GM10248 (cell line): ENCODE measurements around the gene USH1C.

Experiments used
- CTCF ChIA-PET: fragments of 300-600 bp; sonication (Branson Sonifier 250); formaldehyde crosslinking; extraction: SDS; loops from one replicate; lab custom pipeline; 2021; ENCODE audit warnings: antibody characterized with exemption; lab: Yijun Ruan, JAX
- POLR2A ChIA-PET: fragments of 350-650 bp; sonication (Branson Sonifier 250); formaldehyde crosslinking; extraction: SDS; loops from one replicate; lab custom pipeline; 2020; ENCODE audit warnings: antibody characterized with exemption; lab: Yijun Ruan, JAX
- DNase-seq: peaks from one replicate; pipeline ENCODE4 v3.0.0; 2012; ENCODE audit errors: extremely low spot score
- CTCF ChIP-seq: IDR thresholded peaks from 2 replicates; pipeline ENCODE4 v1.5.1; 2012; ENCODE audit warnings: mild to moderate bottlenecking, low read depth; ENCODE audit errors: extremely low read depth, missing control alignments, control extremely low read depth

USH1C gene

DNA sequence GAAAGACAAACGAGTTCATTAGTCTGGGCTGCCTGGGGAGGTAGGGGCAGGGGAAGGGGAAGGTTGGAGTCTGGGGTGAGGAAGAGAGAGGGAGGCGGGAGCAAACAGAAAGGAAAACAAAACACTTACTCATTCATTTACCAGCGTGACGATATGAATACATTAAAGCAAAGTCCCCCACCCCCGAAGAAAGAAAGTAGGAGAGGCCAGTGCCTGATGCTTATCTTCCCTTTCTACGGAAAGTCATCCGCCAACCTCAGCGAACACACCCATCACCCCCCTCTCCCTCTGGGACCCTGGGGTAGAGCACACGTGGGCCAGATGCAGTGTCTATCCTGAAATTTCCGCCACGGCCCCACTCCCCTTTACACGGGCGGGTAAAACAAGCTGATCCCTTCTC, 81.3 kb downstream of the USH1C start:
- CTCF ChIA-PET = no interaction called here
- TF ChIP-seq CTCF = no peak
- DNase-seq = no peak
- POLR2A ChIA-PET = no interaction called here

DNA sequence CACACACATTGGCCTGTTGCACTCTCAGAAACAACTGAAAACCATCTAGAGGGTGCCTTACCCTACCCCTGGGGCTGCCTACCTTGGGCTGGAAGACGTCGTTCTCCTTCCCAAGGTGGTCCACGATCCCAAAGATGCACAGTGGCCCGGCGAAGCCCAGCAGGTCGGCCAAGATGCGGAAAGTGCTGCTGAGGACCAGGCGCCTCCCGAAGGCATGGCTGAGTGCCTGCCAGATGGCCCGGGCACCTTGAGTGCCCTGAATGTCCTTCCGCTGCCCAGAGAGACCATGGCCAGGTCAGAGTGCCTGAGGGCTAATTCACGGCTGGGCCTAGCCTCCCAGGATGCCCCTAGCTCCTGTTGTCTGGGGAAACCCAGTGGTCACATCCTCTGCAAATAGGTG, 83.8 kb downstream of the USH1C start:
- POLR2A ChIA-PET = no interaction called here
- CTCF ChIA-PET = interaction anchor here (0.8 kb wide), 1 partner anchor 14 kb away, joined by 3 read pairs; no protein-coding TSS in a partner anchor
- no peak for TF ChIP-seq CTCF
- no peak for DNase-seq

- no peak for DNase-seq
- TF ChIP-seq CTCF = no peak
- ChIA-PET CTCF (interaction anchor here (1.3 kb wide), 1 partner anchor 14 kb away, joined by 3 read pairs; no protein-coding TSS in a partner anchor), POLR2A (no interaction called here)
Observed at GRCh38 chr11:17459236-17459896, 84.8 kb downstream of the USH1C start.

GRCh38 chr11:17458268-17458667, 85.9 kb downstream of the USH1C start:
- no peak for TF ChIP-seq CTCF
- CTCF ChIA-PET = interaction anchor here (1.3 to 1.8 kb wide), 2 partner anchors 15 to 74 kb away, joined by 3 to 7 read pairs; no protein-coding TSS in a partner anchor
- DNase-seq = no peak
- POLR2A ChIA-PET = no interaction called here

DNA sequence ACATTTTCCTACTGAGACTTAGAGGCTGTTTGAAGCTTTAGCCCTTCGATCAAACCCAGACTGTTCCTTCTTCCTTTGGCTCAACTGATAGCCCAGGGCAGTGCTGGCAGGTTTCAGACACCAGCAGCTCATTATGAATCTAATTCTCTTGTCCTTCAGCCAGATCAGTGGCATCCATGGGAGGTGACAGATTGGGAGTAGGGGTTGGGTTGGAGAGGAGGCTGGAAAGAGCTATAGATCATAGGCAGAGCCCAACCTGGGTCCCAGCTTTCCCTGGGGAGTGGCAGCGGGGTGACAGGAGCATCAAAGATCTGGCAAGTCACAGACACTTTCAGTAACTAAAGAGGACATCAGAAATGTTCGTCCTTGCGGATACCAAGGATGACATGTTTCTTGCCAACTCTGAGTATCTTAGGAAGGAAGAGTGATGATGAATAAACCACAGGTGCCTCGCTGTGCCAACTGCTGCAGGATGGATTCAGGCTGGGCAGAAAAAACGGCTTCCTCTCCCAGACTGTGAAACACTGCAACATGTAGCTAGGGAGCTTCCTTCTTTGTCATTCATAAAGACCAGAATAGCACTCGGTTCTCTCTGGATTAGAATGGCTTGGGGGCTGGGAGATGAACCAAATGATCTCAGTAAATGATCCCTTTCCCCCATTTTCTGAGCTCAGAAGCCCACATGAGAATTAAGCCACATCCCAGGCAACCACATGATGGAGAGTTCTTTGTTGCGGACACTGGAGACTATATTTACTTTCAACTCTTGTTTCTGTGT, 86.6 kb downstream of the USH1C start:
- CTCF ChIA-PET = interaction anchor here (1.1 to 1.8 kb wide), 2 partner anchors 14 to 73 kb away, joined by 3 to 7 read pairs; no protein-coding TSS in a partner anchor
- POLR2A ChIA-PET = interaction anchor here (0.6 kb wide), 1 partner anchor 119 kb away, joined by 3 read pairs; no protein-coding TSS in a partner anchor
- no peak for TF ChIP-seq CTCF
- DNase-seq = no peak

GRCh38 chr11:17452668-17453067, 91.5 kb downstream of the USH1C start:
- POLR2A ChIA-PET = no interaction called here
- no peak for DNase-seq
- TF ChIP-seq CTCF = no peak
- CTCF ChIA-PET = no interaction called here
